Measurements from ENCODE around the gene CFAP100.

GRCh38 chr3:126434264-126434590 is 39.5 kb downstream of the CFAP100 start:
- TF ChIP-seq CTCF (IDR thresholded peaks at IDR 0.05) (no peak), ZFX (IDR thresholded peaks at IDR 0.05; ENCODE audit: borderline replicate concordance) (no peak)
